ENCODE results near the gene PCDH9.

Gene PCDH9

DNA sequence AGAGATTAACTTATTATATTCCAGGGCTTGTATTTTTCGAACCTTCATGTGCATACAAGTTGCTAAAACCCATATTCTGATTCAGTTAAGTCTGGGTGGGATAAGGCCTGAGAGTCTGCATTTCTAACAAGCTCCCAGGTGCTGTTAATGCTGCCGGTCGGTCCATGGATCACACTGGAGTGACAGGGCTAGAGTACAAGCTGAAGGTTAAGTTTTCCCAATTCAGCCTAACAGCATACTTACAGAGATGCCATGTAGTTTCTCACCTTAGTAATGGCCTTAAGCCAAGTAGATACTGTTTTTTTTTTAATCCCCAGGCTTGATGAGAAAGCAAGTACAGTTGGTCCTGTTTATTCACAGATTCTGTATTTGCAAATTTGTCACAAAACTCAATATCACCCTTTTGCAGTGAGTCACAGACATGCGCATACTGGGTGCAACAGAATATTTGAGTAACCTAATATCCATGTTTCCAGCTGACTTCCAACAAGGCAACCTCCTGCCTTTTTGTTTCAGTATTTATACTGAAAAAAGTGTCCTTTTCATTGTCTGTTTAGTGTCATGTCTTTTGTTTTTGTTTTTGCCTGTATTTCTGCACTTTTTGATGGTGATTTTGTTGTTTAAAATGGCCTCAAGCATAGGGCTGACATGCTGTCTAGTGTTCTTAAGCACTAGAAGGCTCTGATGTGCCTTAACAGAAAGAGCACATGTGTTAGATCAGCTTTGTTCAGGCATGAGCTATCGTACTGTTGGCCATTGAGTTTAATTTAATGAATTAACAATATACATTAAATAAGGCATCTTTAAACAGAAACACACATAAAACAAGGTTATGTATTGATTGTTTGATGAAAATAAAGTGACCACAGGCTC, 875.0 kb downstream of the PCDH9 start:
- DNase-seq = no peak

DNA sequence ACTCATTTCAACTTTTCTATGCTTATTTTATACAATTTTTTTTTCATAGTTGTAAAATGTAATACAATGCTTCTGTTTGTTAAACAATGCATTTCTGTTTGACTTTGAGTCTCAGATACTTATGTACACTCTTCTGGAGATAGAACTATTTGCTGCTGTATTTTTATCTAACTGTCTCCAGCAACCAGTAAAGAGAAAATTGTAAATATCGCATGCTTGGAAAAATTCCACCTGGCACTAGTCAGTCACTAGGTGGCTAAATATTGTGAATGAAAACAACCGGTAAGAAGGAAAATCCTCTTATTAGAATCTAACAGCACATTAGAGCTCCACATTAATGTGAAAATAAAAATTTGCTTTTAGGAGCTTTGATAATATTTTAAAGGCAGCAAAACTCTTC, 876.5 kb downstream of the PCDH9 start:
- DNase-seq = no peak

DNA sequence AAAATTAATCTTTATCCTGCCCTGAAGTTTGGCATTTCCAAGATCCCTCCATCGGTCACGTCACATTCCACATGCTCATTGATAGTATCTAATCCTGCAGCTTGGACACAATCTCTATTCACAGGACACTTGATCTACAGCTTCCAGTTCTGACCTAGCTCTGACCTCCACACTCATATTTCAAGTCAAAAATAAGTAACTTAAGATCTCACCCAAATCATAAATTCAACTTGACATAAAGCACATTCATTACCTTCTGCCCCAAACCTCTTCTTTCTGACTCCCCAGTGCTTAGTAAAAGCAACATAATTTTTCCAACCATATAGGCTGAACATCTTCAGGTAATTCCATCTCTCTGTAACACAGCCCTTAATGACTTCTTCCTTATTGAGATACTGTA, 880.2 kb downstream of the PCDH9 start:
- DNase-seq = no peak

DNA sequence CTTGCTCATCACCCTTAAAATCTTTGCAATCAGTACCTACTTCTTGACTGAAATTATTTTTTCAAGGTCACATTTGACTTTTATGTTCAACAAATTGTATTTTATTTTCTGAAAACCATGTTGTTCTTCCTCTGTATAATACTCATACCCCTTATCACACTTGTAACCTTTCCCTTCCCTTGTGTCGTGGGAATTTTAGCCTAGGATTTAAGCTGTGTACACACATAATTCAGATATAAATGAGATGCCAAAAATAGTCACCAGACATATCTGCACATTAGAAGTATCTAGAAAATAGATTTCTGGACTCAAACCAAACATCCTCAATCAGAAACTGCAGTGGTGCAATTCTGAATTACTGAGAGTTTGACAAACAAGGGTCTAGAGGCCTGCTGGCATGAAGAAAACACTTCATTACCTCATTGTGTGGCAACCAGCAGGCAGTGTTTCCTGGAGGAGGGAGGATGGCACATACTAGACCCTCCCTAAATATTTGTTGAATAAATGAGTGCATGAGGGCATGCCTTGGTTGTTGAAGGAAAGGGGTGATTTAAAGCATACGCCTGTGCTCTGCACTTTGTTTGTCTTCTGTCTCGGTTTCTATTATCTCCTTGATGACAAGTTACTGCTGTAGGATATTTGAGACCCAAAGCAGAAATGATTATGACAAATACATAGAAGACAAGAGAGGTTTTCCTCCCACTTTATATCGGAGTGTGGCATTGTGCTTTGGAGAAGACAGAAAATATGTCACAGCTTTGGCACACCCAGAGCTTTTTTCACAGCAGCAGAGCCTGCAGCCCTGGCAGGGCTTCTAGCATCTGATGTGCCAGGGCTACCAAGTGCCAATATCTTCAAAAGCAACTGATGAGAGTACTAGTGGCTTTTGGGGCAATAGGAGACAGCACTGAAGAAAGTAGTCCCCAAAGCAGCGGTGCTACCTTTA, 881.1 kb downstream of the PCDH9 start:
- no peak for DNase-seq

DNA sequence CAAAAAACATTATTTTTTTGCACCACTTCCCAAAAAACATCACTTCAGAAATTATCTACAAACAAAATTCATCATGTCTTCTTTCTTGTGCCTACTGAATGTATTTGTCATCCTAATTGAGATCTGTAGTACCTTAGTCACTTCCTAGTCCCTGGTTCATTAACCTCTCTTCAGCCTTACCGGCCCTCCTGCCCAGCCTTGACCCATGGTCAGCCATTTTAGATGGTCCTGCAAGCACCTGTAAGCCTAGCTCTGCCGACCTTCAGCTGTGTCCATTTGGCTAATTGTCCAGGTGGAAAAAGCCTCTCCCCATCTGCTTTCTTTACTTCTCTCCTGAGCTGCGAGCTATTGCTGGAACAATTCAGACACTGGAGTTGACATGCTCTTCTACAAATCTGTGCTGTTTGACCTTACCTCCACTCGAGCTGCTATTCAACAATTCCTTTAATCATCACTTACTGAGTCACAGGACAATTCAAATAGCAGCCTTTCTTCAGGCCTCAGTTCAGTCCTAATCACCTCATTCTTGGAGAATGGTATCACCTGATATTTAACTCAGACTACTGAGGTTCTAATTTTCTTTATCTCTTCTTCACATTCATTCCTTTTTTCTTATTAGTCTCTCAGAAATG, 882.5 kb downstream of the PCDH9 start:
- no peak for DNase-seq

DNA sequence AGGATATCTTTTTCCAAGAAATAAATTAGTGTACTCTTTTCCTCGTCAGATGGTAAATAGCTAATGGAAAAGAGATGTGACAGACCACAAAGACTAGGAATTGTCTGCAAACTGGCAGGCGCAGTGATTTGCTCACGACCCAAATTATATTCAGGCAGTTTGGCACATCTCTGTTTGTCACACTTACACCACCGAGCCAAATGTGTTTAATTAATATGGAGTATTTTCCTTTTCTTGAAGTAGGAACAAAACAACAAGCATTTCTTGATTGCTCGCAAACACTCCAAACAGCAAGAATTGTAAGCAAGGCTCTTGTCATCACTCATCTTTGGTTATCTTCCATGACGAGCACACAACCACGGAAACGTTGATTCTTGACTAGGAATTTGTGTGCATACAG, 884.2 kb downstream of the PCDH9 start:
- no peak for DNase-seq

DNA sequence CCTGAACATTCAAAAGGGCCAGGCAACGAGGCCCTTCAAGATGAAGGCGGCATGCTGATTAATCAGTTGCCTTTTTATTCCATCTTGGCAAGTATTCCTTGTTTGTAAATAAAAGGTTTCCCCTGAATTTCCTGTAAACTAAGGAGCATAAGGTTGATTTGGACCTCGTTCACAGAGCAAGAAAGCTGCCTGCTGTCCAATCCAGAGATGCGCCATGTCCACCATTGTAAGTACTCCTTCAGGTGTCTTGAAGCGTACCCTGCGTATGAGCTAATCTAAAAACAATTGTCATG, 884.7 kb downstream of the PCDH9 start:
- DNase-seq = no peak

DNA sequence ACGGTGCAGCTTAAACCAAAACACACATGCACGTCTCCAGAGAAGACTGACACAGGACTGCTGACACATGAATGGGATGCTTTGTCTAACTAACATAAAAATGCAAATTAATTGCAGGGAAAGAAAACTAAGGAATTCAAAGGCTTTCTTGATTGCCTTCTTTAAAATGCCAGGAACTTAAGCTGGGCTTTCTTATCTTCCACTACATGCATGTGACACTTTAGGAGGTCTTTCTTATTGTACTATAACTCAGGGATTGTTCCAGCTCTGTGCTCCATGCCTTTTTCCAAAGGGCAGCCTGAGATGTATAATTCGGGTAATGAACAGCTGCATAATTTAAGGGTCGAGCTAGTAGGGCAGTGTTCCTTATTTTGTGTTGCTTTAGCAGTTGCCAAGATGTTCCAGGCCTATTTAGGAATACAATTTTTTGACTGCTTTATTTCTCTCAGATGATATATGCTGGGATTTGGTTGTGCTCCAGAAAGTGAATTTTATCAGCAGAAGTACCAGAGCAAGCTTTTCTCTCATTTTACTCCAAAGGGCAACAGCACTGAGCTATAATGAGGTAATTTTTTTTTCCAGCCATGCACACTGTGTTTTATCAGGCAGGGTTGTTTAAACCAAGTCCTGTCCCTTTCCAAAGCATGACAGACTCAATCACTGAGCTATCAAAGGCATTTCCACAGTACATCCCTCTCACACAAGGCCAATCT, 885.2 kb downstream of the PCDH9 start:
- no peak for DNase-seq

DNA sequence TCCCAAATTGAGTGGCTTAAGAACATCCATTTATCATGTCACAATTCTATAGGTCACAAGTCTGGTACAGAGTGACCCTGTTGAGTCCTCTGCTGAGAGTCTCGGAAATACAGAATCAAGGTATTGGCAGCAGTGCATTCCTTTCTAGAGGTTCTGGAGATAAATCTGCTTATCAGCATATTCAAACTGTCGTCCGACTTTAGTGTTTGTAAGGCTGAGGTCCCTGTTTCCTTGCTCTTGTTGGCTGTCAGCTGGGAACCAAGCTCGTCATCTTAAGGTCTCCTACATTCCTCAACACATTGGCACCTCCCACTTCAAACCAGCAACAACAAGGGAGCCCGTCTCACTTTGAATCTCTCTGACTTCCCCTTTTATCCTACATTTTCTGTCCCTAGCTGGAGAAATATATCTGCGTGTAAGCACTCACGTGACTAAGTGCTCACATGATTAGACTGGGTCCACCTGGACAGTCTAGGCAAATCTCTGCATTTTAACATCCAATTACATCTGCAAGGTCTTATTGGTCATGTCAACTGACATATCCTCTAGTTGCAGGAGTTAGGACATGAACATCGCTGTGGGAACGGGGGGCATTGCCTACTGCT, 886.8 kb downstream of the PCDH9 start:
- no peak for DNase-seq

DNA sequence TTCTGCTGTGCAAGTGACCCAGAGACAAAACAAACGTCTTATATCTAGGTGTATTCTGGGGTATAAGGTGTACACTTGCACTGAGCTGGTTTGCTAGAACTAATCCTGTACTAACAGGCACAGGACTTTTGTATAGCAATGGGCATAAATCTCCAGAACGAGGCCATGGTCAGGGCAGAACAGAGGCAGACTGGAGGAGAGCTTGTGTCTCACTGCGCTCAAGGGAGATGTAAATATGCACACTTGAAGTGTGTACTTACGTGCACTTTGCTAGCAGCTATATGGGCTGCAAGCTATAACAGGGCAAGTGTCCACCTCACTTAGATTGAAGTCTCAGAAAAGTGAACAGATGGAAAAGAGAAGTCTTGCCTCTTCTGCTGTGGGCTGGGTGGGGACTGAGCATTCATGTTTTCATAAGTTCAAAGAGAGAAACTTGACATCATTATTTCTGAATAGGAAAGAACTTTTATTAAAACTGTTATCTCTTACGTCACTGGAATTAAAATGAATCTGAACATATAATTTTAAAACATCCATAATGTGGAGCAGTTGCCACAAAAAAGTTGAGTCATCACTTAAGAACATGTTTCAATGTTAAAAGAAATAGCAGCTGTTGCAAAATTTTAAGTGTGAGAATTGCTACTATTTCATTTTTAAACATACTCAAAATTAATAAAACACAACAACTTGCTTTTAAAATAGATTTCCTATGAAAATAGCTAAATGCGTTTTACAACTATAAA, 888.3 kb downstream of the PCDH9 start:
- DNase-seq = no peak

DNA sequence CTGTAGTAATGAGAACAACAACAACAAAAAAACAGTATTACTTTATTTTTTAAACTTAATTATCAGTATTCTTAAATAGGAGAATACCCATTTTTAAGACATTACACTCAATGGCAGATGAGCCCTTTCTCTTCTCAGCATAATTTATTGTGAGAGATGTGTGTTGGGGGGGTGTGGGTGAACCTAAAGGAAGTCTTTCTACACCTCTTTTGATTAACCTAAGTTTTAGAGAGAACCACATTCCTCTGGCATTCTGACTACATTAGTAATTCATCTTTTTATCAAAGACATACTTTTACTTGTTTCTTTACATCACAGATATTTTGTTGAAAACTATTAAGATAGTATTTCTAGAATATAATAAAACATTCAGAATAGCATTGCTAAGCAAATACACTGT, 890.9 kb downstream of the PCDH9 start:
- DNase-seq = no peak

DNA sequence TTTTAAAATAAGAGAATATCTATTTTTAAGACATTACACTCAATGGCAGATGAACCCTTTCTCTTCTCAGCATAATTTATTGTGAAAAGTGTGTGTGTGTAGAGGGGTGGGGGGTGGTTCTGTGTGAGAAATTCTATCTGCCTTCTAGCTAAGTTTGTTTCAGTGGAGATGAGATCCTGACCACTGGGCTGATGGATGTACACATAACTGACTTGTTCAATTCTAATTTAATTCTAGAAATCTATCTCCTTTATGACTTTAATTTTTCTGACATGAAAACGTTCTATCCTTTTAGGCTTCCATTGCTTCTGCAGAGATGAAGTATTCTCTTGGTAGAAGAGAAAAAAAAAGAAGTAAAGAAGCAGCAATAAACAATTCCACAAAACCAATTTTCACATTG, 891.6 kb downstream of the PCDH9 start:
- DNase-seq = no peak

DNA sequence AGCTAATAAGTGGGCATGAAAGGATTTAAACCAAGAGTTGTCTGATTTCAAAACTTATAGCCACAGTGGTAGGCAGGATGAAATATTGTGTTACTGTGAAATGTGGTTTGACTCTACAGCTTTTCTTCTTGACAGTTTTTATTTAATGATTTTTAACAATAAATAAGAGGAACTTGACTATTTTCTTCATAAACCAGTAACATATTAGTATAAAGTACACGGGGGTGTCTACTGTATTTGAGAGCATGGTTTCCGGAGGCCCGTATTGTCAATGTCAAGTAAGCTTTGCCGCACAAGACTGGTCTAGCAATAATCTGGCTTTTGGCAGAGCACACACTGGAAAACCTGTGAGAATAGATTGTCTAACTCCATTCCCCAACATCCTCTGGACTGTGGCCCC, 894.5 kb downstream of the PCDH9 start:
- no peak for DNase-seq

DNA sequence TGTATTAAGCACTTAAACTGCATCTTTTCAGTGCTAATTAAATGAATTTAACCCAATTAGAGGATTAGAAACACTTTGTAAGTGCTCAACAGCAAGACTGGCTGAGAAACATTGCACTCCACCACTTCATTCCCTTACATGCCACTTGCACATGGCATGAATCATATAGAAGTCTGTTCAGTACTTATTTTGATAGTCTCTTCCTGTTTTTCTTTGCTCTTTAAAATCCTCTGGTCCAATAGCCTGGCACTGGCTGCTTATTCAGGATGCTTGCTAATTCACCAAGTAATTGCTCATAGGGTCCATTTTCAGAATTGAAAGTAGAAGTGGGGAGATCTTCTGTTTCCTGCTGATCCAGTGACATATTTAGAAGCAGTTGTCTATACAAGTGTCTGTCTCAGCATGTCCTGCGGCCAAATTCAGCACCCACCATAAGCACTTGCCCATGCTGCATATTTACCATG, 900.1 kb downstream of the PCDH9 start:
- no peak for DNase-seq

DNA sequence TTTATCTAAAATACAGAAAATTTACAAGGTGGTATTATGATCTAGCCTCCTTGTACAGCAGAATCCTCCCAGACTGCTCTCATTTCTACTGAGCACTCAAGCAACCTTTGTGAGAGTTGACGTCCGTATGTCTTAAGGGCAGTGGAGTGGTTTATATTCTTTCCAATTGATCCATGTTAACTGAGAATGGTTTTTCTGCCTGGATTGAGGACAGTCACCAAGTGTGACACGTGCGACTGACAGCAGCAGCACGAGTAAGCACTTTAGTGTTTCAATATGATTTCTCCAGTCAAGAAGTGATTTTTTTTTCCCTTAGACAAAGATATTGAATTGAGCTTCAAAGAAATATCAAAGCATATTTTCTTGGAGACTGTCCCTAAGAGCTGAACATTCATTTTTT, 901.7 kb downstream of the PCDH9 start:
- no peak for DNase-seq

DNA sequence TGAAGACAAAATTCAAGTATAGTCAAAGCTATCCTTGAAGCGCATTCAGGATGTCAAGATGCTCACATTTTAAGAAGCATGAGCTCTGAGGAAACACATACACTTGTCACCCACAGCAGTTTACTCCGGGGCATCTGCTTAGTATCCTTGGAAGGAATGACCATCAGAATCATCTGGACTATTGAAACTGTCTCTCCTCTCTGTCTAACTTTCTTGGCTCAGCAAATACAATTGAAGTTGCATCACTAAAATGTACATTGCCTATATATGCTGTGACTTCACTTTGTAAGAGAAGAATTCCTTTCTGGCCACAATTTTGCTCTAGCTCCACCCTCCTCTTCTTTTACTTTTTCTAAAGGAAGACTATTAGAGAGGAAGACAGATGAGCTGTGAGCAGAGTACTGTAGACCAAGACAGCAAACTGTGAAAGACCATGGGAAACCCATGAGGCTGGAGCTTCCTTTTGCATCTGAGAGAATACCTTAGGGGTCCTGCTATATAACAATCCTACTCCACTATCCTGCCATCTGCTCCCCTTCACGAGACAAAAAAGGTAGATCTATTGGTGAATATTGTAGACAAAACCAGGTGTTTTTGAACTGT, 906.3 kb downstream of the PCDH9 start:
- no peak for DNase-seq

DNA sequence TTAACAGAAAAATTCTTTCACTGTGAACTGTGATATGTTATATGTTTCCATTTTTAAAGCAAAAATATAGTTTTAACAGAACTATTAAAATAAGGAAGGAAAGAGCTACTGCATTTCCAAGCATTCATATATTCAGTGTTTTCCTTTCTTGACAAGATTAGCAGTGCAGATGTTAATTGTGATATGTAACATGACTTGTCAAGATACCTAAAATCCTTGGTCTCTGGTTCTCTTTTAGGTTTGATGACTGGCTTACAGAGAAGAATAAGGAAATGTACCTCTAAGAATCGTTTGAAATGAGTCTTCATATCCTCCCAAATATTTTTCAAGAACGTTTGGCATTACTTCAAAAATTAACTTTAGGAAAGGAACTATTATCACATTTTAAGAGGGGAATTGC, 907.2 kb downstream of the PCDH9 start:
- no peak for DNase-seq

DNA sequence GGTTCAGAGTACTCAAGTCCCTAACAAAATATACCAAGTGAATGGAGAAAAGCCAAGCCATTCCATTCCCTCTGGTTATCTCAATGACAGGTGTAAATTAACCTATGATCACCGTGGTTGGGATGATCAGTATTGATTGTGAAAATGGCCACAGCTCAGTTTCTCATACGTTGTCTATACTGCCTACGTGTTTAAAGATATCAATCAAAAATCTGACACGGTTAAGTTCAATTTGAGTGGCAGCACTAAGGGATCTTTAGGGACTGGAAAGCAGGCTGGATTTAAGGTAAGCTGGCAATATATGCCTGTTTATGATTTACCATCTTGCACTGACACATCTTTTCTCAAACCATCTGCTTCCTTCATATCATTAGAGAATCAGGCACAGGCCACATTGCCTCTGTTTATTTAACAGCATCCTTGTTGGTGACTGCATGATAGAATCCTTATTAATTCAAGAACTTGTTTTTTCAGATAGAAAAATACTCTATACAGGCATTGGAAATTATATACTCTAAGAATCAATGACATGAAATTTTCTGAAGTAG, 907.9 kb downstream of the PCDH9 start:
- no peak for DNase-seq

DNA sequence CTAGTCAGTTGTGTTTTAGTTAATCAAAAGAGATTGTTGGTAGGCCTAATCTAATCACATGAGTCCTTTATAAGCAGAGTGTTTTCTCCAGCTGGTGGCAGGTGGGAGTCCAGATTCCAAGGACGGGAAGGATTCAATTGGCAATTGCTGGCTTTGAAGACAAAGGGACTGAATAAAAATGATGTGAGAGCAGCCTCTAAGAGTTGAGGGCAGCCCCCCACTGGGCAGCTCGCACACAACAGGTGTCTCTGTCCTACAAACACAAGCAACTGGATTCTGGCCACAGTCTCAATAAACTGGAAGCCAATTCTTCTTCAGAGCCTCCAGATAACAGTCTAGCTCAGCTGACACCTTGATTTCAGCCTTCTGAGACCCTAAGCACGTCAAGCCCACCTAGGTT, 915.2 kb downstream of the PCDH9 start:
- DNase-seq = no peak

DNA sequence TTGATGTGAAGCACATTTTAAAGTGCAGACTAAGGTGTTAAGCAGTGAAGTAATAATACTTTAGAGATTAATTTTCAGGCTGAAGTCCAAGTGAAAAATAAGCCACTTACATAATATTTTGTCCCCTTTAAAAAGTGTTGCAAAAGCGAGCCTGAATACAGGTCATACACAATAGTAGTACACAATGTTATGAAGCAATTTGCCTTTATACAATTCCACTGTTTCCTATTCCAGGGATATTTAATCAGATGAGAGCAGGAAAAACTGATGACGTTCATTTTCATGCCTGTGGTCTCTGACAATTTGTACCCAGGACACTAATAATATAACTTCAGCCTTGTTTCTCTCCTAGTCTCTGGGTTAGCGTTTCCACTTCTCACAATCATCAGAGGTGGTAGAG, 916.7 kb downstream of the PCDH9 start:
- no peak for DNase-seq

Measured in NCI-H510A (cell line).